IPS-18c (cell line): Measurements from ENCODE around the gene PDZD2.
"Not testable (repeated sequence)": the region's sequence is repeated elsewhere in the genome, so short reads cannot be mapped to it uniquely, and the experiment has no call there.

ENCODE experiments used
- H3K4me3 ChIP-seq: 2 replicates; pipeline ENCODE4 v1.7.0; 2013; ENCODE audit warnings: low read depth, mild to moderate bottlenecking, low read length, moderate library complexity; ENCODE audit not compliant: insufficient read depth
- H3K9me3 ChIP-seq: one replicate; pipeline ENCODE4 v1.6.1; 2013; ENCODE audit warnings: mild to moderate bottlenecking, low read length, moderate library complexity; ENCODE audit not compliant: control insufficient read depth, insufficient read depth

PDZD2 gene

DNA sequence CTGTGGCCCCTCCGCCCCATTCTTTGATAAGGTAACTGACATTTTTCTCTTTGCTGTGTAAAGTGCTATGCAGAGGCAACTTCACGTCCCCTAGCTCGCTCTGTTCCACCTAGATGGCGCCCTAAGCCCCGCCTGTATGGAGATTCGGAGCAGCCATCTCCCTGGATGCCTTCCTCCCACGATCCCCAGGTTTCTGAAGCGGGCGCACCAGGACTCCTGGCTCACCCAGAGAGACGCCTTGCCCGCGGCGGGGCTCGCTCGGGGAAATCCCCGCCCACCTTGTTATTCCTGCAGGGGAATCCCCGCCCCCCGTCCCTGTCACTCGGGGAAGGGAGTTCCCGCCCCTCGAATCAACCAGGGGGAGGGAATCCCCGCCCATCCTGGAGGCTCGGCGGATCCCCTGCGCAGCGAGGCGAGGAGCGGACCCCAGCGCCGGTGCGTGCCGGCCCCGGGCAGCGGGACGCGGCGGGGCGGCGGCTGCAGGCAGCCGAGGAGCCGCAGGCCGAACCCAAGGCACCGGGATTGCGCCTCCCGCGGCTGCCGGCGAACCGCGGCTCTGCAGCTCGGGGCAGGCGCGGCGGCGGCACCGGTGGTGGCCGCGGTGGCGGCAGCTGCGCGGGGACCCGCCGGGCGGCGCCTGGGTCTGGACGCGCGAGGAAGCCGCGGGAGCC is at the start of gene PDZD2:
Gene PDZD2, plus strand, starts transcription at position 384 of the 671 bp plus-strand sequence.
- H3K4me3 ChIP-seq: peak within 1 kb of the TSS; percentile 78
- H3K9me3 ChIP-seq: no peaks in the 10 kb centered on the region

DNA sequence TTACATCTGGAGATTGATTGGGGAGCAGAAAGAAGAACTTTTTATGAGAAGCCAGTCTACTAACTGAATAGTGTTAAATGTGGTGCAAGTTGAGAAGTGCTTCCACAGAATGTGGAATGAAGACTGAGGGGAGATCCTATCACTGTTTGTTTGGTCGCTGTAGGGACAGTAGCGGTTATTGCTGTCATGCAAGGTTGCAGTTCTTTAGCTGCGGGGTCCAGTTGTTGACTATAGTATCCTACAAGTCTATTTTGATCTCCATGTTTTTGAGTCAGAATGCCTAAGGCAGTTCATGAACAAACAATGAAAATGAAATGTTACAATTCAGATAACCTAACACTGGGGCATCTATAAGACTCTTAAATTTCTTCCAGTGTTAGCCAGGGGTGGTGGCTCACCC is 45.3 kb upstream of the PDZD2 start:
- Histone ChIP-seq H3K4me3 (no peak overlapping the region), H3K9me3 (no peaks in the 10 kb centered on the region)

DNA sequence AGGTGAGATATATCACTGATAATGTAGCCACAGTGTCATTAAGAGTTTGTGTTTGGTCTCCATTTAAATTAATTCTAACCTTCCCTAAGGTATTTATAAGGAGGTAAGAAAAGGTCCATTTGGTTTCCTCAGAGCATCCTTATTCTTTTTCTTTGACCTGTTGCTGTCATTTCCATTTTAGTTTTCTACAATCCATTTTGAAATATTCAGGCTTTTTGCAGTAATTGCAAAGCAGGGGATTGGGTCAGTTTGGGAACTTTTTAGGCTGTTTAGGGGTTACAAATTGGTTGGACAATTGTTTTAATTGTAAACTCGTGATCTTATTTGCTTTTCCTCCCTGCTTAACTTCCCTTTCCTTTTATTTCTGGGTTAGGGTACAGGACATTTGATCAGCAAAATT is 42.6 kb upstream of the PDZD2 start:
- H3K9me3 ChIP-seq: peaks cover 2% of the 10 kb centered on the region

DNA sequence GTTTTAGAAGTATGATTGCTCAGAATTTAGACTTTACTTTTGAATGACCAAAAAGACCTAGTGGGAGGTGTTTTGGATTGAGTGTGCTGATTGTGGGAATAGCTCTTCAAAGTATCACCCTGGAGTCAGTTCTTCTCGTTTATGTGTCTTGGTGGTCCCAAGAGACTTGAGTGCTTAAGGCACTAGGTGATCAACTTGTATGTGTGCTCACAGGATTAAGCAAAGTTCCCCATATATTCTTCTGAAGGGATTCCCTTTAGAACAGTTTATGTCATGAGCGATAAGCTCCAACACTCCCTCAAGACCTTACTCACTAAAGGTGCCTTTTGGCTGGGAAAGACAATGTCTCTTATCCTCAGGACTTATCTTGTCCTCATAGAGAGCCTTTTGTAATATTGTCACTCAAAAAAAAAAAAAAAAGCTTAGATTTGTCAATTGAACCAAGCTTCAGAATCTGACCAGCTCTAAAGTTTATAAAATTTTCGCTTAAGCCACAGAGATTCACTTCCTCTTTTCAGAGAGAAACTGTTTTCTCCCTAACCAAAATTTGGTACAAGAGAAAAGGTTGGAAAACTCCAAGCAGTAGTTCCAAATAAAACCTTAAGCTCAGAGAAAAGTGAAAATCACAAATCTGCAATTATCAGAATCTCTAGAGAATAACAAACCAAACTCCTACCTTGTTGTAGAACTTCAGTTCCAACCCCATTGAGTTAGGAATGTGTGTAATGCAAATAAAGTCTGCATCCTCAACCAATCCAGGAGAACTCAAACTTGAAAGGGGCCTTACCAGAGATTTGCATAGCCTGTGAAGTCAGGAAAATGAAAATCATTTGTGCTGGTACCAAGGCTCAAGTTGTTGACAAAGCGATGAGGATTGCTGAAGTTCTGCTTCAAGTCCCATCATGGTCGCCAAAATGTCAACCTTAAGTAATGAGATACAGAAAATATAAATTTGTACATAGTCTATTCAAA is 40.0 kb upstream of the PDZD2 start:
- H3K9me3 ChIP-seq: peaks cover 2% of the 10 kb centered on the region

More for the DNA sequence above, 42.6 kb upstream of the PDZD2 start:
- no peak overlapping the region for H3K4me3 ChIP-seq

DNA sequence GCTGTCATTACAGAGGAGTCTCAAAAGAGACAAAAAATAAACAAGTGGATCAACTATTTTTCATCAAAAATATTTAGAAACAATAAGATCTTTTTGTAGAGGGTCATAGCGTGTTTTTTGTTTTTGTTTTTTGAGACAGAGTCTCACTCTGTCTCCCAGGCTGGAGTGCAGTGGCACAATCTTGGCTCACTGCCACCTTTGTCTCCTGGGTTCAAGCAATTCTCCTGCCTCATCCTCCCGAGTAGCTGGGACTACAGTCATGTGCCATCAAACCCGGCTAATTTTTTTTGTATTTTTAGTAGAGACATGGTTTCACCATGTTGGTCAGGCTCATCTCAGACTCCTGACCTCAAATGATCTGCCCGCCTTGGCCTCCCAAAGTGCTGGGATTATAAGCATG is 36.6 kb upstream of the PDZD2 start:
- H3K9me3 ChIP-seq, H3K4me3 ChIP-seq: not testable (repeated sequence)

More for the DNA sequence above, 40.0 kb upstream of the PDZD2 start:
- H3K4me3 ChIP-seq: no peak overlapping the region

DNA sequence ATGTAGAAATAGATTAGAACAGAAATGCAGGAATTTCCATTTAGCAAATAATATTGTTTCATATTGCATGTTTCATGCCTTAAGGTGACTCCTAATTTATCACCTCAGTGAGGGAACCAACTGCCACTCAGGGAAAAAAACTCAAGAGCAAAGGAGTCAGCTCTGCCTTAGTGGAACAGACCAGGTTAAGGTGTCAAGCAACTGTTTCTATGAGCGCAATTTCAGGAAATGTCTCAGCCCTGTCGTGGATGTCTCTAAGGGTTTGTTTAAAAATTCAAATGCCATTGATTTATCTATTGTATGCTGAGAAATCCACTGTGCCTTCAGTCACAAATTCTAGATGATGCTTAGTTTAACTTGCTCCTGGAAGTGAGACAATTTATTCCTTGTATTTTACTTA is 34.7 kb upstream of the PDZD2 start:
- Histone ChIP-seq H3K9me3 (peaks cover 2% of the 10 kb centered on the region), H3K4me3 (no peak overlapping the region)

DNA sequence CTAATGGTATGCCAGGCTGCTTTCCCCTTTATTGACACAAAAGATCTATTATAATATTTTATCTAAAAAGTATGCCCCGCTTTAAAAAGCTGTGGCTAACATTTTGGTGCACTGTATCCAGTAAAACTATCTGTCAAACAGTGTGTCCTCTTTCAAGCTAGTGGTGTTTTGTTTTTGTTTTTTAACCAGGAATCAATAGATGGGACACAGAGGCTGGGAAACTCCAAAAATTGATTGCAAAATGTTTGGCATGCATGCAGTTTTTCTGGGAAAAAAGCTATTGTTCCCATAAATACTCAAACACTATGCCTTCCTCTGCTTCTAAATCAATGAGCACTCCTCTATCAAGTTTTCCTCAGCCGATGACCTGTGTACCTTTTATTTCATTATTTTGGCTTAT is 34.3 kb upstream of the PDZD2 start:
- no peak overlapping the region for H3K4me3 ChIP-seq
- peaks cover under 1% of the 10 kb centered on the region for H3K9me3 ChIP-seq

DNA sequence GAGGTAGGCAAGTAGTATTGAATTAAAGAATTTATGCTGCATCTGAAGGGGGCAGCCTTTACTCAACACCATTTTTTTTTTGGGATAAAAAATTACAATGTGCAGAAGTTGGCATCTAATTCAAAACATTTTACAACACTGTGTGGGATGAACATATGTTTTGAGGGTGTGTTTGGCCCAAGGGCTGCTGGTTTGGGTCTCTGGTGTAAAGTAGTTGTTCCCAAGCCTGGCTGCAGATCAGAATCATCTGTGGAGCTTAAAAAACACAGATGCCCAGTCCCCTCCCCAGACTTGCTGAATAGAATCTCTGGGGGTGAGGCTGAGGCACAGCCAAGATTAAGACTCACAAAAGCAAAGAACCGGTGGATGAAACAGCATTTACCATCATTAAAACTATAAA is 33.0 kb upstream of the PDZD2 start:
- H3K4me3 ChIP-seq: no peak overlapping the region
- no peaks in the 10 kb centered on the region for H3K9me3 ChIP-seq

DNA sequence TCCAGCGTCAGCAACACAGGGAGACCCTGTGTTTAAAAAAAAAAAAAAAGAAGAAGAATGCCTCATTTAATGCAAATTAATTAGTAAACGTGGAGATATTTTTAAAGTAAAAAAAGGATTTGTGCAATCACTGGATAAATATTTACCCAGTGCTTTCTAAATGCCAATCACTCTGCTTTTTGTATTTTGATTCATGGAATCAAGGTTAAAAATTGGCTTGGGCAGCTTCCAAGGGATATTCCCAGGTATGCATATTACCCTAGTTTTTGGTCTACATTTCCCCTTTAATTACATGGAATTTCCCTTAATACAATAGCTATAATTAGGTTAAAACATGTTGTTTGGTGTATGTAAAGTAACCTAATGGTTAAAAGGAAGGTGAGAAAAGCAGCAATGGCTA is 31.4 kb upstream of the PDZD2 start:
- no peaks in the 10 kb centered on the region for H3K9me3 ChIP-seq
- H3K4me3 ChIP-seq: no peak overlapping the region

DNA sequence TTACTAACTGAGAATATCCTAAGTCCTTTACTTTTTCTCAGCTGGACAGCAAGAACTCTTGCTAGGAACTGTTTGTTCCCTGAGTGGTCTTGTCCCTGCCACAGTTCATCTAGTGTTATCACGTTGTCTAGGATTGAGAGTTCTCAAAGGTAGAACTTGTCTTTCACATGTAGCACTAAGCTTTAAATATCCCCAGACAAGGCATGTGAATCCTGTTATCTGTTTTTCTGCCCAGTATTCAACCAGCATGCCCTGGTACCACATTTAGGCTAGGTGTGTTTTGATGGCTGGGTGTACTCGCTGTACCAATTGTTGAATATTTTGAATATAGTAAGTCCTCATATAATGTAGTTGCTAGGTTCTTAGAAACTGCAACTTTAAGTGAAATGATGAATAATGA is 27.9 kb upstream of the PDZD2 start:
- no peaks in the 10 kb centered on the region for H3K9me3 ChIP-seq

DNA sequence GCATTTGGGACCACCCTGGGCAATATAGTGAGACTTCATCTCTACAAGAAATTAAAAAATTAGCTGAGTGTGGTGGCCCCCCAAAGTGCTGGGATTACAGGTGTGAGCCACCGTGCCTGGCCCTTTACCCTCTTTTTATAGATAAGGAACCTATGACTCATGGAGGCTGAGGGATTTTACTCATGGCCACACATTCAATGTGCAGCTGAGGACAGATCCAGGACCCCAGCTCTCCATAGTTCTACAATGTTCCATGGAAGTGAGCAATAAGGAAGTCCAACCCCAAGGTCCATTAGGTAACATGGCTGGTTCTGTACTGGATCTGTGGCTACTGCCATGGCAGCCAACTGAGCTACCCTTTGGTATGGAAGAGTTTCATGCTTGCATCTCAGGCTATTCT is 25.3 kb upstream of the PDZD2 start:
- Histone ChIP-seq H3K4me3 (no peak overlapping the region), H3K9me3 (no peaks in the 10 kb centered on the region)

More for the DNA sequence above, 27.9 kb upstream of the PDZD2 start:
- H3K4me3 ChIP-seq: no peak overlapping the region

DNA sequence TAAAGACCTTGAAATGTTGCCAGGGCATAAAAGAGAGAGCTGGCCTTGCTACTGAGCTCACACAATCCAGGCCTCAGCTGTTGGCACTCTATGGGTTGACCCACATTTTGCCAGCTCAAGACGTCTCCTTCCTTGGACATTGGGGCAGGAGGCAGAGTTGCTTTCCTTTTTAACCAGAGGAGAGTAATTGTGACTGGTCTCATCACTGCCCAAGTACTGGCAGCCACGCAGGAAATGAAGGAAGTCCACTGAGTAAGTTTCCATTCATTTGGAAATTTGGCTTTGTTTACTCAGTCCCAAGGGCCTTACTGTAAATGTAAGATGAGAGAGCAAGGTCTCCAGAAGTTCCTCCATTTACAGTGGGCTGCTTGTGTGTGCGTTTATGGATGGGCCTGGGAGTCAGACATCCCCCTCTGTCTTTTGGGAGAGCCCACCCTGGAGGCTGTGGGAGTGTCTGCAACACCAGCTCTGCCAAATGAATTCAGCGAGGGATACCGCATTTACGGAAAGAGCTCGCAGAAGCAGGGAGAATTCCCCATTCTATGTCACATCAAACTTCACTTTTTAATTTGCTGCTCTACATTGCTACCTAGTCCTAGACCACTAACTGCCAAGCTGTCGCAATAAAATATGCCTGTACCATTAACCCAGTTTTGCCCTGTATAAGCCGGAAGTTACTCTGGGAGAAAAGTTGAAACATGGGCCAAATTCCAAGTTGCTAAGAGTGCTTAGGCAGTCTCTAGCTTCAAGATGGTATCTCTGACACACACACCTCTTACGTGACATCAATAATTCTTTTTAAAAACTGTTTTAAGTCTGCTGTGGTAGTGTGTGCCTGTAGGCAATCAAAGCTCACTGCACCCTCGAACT is 24.5 kb upstream of the PDZD2 start:
- Histone ChIP-seq H3K9me3 (no peaks in the 10 kb centered on the region), H3K4me3 (no peak overlapping the region)

DNA sequence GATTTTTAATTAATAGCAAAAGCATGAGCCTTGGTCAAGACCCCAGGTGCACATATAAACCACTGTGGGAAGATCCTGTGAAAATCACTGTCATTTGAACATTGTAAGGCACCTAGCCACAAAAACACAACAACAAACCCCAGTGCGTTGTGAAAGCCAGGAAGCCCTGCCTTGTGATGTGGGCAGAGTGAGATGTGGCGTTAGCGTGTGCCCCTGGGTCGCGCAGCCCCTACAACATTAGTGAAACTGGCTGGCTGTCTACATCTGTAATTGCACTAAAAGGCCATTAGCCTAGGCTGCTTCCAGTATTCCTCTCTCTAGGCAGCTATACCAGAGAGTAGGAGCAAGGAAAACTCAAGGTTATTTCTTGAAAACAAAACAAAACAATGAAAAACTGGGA is 21.1 kb upstream of the PDZD2 start:
- Histone ChIP-seq H3K4me3 (peak overlapping the region; percentile 22), H3K9me3 (no peaks in the 10 kb centered on the region)

DNA sequence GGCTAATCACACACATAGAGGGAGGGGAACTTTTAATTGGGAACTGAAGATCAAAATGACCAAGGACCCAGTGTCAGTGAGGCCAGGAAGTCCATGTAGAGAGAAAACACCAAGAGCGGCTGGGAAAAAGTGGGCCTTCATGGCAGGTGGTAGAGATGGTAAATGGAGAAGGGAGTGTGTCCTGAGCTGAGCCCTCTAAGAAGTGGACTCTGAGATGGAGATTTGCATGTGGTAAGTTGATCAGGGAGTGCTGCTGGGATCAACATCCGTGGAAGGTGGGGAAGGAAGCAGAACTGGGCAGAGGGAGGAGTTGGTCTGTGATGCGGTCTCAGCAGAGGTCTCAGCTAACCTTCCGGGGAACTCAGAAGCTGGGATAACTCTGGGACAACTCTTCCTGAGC is 18.9 kb upstream of the PDZD2 start:
- H3K4me3 ChIP-seq: no peak overlapping the region
- no peaks in the 10 kb centered on the region for H3K9me3 ChIP-seq

DNA sequence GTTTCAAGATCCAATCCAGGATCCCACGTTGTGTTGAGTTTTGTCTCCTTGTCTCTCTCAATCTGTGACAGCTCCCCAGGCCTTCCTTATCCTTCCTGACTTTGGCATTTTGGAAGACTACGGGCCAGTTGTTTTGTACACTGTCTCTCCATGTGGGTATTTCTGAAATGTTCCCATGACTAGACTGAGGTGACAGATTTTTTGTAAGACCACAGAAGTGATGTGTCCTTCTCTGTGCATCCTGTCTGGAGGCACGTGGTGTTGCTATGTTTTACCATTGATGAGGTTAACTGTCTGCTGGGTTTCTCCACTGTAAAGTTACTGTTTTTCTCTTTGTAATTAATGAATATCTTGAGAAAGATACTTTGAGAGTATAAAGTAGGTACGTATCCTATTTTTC is 15.7 kb upstream of the PDZD2 start:
- Histone ChIP-seq H3K4me3 (no peak overlapping the region), H3K9me3 (no peaks in the 10 kb centered on the region)

DNA sequence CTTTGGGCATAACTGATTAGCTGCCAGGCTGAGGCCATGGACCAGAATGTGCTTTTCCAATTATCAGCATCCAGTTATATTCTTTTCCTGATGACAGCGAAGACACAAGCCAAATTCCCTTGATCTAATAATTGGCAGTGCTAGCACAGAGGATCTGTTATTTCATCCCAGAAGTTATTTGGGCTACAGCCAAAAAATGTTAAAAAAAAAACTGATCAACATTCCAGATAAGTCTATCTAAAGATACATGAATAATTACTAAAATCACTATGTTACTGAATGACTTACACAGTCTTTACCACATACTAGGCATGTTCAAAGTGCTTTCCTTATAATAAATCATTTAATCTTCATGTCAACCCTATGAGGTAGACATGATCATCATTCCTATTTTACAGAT is 13.5 kb upstream of the PDZD2 start:
- no peaks in the 10 kb centered on the region for H3K9me3 ChIP-seq
- no peak overlapping the region for H3K4me3 ChIP-seq

DNA sequence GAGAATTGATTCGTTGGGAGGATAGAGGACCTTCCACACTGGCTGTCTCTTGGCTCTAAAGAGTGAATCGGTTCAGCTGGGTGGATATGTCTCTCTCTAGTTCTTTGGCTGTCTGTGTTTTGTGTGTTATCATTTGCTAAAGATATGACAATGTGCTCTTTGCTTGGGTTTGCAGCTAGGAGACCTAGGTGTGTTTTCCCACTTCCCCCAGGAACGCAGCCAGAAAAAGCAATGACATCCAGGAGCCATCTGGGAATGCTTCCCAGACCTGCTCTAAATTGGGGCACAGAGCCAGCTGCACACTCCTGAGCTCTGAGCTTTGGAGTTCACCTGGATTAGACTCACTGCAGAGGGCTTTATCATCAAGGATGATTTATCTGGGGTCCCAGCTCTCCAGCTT is 12.8 kb upstream of the PDZD2 start:
- Histone ChIP-seq H3K9me3 (no peaks in the 10 kb centered on the region), H3K4me3 (no peak overlapping the region)
